ENCODE measurements around the gene UPP1. TPM values are rescaled to one million over a fixed set of nuclear protein-coding genes. Genes with fewer than 3 reads are reported as not detected.

Gene UPP1
- total RNA-seq, 1 donor from 2014 or later, result 3.3 TPM

DNA sequence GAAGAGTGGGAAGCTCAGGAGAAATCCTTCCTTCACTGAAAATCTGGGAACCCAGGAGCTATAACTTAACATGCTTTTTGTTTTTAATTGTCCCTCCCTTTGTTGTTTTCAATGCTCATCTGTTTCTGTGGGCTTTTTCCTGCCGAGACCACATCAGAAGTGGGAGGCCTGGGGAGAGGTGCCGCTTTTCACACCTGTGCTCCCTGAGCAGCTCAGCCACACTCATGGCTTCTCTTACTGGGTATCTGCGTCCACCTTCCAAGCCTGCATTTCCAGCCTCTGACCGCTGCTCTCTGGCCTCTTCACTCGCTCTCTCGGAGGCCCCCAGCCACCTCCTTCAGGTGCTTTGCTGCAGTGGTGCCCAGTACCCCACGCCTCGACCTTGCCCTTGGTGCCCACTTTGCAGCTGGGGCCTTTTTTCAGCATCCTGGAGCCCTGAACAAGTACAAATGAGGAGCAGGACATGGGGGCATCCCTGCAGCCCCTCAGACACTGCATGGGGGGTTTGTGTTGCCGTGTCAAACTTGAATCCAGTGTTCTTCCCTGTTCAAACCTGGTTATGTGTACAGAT is 43.8 kb upstream of the UPP1 start:
- no peak for DNase-seq
- H3K27me3 Mint-ChIP-seq, result peaks cover 6% of the 10 kb centered on the region
- intact Hi-C loops (cut with micrococcal nuclease), result no loop called here
- no peaks in the 10 kb centered on the region for H3K9me3 Mint-ChIP-seq
- H3K36me3 Mint-ChIP-seq (ENCODE audit: low read depth), result no peaks in the 10 kb centered on the region
- no peak for ATAC-seq (ENCODE audit: low read depth)
- POLR2A ChIA-PET, result no interaction called here
- no peak overlapping the region for H3K4me3 Mint-ChIP-seq
- TF ChIP-seq, protein P1, sequence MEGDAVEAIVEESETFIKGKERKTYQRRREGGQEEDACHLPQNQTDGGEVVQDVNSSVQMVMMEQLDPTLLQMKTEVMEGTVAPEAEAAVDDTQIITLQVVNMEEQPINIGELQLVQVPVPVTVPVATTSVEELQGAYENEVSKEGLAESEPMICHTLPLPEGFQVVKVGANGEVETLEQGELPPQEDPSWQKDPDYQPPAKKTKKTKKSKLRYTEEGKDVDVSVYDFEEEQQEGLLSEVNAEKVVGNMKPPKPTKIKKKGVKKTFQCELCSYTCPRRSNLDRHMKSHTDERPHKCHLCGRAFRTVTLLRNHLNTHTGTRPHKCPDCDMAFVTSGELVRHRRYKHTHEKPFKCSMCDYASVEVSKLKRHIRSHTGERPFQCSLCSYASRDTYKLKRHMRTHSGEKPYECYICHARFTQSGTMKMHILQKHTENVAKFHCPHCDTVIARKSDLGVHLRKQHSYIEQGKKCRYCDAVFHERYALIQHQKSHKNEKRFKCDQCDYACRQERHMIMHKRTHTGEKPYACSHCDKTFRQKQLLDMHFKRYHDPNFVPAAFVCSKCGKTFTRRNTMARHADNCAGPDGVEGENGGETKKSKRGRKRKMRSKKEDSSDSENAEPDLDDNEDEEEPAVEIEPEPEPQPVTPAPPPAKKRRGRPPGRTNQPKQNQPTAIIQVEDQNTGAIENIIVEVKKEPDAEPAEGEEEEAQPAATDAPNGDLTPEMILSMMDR (IDR thresholded peaks at IDR 0.05), result no peak
- H3K4me1 Mint-ChIP-seq, result peaks cover 4% of the 10 kb centered on the region
- no peak overlapping the region for H3K27ac Mint-ChIP-seq
- CTCF ChIA-PET, result interaction anchor here (0.6 kb wide), 1 partner anchor 58 kb away, joined by 3 read pairs; no protein-coding TSS in a partner anchor

DNA sequence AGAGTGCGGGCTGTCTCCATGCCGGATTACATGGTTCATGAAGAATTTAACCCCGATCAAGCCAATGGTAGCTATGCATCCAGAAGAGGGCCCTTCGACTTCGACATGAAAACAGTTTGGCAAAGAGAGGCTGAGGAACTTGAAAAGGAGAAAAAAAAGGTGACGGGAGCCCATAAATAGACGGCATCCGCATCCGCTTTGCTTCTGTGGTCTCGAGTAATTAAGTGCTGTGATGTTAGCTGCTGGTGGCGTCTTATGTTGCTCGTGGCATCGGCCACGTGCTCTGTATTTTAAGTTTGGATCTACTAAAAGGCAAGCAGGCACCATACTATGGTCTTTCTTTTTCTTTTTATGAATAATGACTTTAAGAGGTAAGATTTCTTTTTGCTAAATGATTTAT is 42.6 kb upstream of the UPP1 start:
- Mint-ChIP-seq H3K4me3 (no peak overlapping the region), H3K9me3 (no peaks in the 10 kb centered on the region), H3K27me3 (peaks cover 6% of the 10 kb centered on the region), H3K36me3 (ENCODE audit: low read depth) (no peaks in the 10 kb centered on the region), H3K4me1 (peaks cover 4% of the 10 kb centered on the region), H3K27ac (no peak overlapping the region)
- no peak for DNase-seq
- intact Hi-C loops (cut with micrococcal nuclease), result no loop called here
- ChIA-PET POLR2A (no interaction called here), CTCF (interaction anchor here (0.8 kb wide), 1 partner anchor 55 kb away, joined by 3 read pairs; no protein-coding TSS in a partner anchor)
- no peak for ATAC-seq (ENCODE audit: low read depth)
- TF ChIP-seq, protein P1 (IDR thresholded peaks at IDR 0.05), result no peak

DNA sequence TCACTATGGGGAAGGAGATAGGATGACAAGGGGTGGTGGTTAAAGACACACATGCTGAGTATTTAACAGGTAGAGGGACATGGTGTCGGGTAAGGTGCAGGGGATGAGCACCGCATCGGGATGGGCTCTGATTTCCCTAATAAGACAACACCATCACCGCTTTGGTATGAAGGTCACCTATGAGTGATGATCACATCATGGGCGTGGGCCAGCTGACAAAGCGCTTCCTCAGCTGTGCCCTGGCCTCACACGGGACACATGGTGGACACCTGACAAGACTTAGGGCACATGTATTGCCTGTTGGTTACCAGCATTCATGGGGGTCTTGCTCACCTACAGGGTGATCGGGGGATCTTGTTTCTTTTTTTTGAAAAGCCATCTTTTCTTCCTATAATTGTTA is 41.0 kb upstream of the UPP1 start:
- POLR2A ChIA-PET, result no interaction called here
- no peak for DNase-seq
- no peak overlapping the region for H3K4me3 Mint-ChIP-seq
- peaks cover 13% of the 10 kb centered on the region for H3K4me1 Mint-ChIP-seq
- H3K27ac Mint-ChIP-seq, result no peak overlapping the region
- no peaks in the 10 kb centered on the region for H3K9me3 Mint-ChIP-seq
- intact Hi-C loops (cut with micrococcal nuclease), result no loop called here
- ATAC-seq (ENCODE audit: low read depth), result no peak
- H3K27me3 Mint-ChIP-seq, result peaks cover 6% of the 10 kb centered on the region
- CTCF ChIA-PET, result no interaction called here
- no peaks in the 10 kb centered on the region for H3K36me3 Mint-ChIP-seq (ENCODE audit: low read depth)
- TF ChIP-seq, protein P1 (IDR thresholded peaks at IDR 0.05), result no peak

DNA sequence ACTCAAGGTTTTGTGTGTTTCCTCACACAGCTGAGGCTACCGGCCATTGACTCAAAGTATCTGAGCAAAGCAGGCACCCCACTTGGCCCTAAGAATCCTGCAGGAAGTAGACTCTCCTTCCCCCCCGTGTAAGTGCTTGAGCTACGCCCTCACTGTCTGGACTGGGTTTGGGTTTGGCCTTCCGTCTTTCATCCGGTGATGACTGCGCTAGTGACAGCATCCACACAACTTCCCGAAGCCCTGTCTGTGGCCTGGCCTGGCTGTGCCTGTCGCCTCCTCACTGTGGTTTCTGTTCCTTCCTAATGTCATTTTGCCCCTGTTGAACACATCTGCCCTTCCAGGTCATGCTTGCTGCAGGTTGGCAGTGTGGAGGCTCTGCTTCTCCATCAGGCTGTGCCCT is 39.2 kb upstream of the UPP1 start:
- no peak for DNase-seq
- intact Hi-C loops (cut with micrococcal nuclease), result no loop called here
- Mint-ChIP-seq H3K27ac (no peak overlapping the region), H3K36me3 (ENCODE audit: low read depth) (no peaks in the 10 kb centered on the region), H3K4me3 (no peak overlapping the region), H3K27me3 (peaks cover 6% of the 10 kb centered on the region), H3K9me3 (no peaks in the 10 kb centered on the region), H3K4me1 (peaks cover 13% of the 10 kb centered on the region)
- CTCF ChIA-PET, result no interaction called here
- POLR2A ChIA-PET, result no interaction called here
- TF ChIP-seq, protein P1 (IDR thresholded peaks at IDR 0.05), result no peak
- no peak for ATAC-seq (ENCODE audit: low read depth)

DNA sequence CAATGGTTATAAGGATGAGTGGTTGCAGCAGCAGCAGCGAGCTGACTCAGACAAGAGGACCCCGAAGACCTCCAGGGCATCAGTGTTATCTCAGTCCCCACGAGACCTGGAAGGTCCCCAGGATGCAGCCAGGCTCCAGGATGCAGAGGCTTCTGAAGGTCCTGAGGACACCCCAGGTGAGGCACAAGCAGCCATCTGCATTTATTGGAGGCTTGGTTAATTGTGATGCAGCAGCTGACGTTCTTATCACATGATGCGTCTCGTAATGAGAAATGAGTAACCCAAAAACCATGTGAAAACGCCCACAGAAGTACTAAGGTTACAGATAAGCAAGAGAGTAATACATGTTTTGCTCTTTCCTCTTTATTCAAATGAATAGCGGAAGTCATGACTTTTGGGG is 36.3 kb upstream of the UPP1 start:
- CTCF ChIA-PET, result interaction anchor here (1.2 kb wide), 1 partner anchor 57 kb away, joined by 4 read pairs; no protein-coding TSS in a partner anchor
- Mint-ChIP-seq H3K9me3 (peaks cover 3% of the 10 kb centered on the region), H3K4me1 (peaks cover 9% of the 10 kb centered on the region), H3K27ac (no peak overlapping the region), H3K27me3 (peaks cover 4% of the 10 kb centered on the region), H3K4me3 (no peak overlapping the region), H3K36me3 (ENCODE audit: low read depth) (no peaks in the 10 kb centered on the region)
- TF ChIP-seq, protein P1 (IDR thresholded peaks at IDR 0.05), result no peak
- DNase-seq (no peak), ATAC-seq (ENCODE audit: low read depth) (peak; percentile 56)
- intact Hi-C loops (cut with micrococcal nuclease), result no loop called here
- POLR2A ChIA-PET, result no interaction called here

All from activated B cell treated with CpG ODN at 0.5 μM for 24 hours (primary cell).